NCI-H774 (cell line): ENCODE results near the gene CEBPE.

Source experiments
- DNase-seq: peaks from one replicate; lab custom pipeline; 2025; lab: John Stamatoyannopoulos, UW

CEBPE gene

DNA sequence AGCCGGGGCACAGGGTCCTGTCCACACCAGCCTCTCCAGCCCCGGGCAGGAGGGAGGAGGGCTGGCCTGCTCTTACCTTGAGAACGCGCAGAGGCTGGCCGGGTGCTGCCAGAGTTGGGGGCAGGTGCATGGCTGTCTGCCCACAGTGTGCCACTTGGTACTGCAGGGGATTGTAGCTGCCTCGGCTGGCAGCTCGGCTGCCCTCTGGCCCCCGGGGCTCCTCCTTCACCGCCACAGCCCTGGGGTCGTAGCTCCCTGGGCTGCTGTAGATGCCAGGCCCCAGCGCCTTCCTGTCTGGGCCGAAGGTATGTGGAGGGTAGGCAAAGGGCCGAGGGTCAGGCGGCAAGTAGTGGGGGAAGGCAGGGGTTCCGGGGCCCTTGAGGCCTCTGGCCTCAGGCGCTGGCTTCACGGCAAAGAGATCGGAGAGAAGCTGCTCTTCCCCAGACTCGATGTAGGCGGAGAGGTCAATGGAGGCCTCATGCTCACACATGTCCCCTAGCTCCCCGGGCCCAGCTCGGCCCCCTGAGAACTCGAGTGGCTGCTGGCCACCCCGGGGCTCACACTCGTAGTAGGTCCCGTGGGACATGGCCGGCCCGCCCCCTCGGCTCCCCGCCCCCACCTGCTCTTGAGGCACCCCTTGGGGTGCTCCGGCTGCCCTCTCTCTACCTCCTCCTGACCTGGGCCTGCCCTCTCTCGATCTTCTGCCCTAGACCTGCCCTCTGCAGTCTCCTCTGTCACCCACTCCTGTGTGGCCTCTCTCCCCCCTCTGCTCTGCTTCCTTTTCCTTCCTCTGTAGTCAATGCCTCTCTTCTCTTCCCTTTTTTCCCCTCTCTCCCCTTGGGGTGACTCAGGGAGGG lies at the start of gene CEBPE:
Gene CEBPE, minus strand, starts transcription at position 750 of the 857 bp plus-strand sequence. Its CDS starts 164 bp downstream, at position 586.
- DNase-seq: no peak

DNA sequence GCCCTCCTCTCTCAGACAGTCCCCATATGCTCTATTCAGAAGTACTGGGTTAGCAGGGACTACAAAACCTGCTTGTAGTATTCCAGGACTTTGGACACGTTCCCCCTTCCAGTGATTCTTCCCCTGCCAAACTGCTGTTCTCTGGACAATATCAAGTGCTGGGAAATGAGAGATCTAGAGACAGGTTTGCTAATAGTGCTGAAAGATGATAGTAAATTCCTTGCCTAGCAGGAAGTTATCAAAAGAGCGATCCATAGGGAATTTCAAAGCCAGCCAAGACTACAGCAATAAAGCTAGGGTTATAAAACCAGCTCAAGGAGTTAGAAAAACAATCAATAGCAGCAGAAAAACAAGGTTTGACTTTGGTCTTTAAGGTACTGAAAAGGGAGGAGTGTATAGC lies 49.2 kb upstream of the CEBPE start:
- no peak for DNase-seq

DNA sequence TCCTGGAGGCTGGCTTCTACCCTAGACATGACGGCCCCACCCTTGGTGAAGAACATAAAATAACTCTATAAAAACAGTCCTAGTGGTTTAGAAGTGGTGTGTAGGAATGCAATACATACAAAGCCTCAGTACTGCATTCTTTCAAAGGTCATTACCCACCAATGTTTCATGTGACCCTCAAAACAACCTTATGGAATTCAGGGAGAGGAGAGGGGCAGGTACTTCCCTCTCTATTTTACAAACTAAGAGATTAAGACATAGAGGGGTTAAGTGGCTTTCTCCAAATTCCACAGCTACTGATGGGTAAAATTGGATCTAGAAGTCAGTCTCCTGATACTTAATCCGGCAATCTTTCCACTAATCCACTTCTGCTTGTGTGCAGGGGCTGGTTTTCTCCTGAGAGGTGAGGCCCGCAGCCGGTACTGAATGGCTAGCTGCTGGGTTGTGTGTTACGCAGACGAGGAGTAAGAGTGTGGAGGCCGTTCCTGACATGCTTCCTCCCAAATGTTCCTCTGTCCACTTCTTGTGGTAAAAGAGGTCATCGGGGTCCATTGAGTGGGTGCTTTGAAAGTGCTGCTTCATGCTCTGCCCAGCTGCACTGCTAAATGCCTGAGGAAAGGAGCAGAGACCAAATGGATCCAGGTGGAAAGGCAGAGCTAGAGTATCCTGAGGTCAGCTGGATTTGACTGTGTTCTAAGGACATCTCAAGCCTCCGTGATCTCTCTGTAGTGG lies 48.2 kb upstream of the CEBPE start:
- no peak for DNase-seq

DNA sequence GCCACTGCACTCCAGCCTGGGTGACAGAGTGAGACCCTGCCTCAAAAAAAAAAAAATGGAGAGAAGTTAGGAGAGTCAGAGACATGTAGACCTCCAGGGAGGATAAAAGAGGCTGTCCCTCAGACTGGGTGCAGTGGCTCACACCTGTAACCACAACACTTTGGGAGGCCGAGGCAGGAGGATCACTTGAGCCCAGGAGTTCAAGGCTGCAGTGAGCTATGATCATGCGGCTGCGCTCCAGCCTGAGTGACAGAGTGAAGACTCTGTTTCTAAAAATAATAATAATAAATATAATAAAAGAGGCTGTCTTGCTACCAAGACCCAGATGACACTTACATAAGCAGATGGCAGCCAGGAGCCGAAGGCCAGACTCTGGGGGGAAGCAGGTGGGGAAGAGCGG lies 45.9 kb upstream of the CEBPE start:
- DNase-seq: no peak

- DNase-seq: no peak
Measured at GRCh38 chr14:23164250-23164649, 45.2 kb upstream of the CEBPE start.

DNA sequence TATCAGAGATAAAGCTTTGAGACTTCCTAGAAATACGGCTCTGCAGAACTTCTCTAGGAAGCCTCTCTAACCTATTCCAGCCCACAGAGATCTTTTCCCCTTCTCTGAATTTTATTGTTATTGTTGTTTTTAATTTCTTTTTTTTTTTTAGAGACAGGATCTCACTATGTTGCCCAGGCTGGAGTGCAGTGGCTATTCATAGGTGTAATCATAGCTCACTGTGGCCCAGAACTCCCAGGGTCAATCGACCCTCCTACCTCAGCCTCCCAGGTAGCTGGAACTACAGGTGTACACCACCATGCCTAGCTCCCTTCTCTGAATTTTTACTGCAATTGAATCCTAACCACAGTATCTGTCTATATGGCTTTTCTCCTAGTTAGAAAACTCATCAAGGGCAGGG lies 44.8 kb upstream of the CEBPE start:
- DNase-seq: no peak

- no peak for DNase-seq
Measured at GRCh38 chr14:23162800-23163199, 43.7 kb upstream of the CEBPE start.

- DNase-seq: no peak
Measured at GRCh38 chr14:23162005-23162404, 43.0 kb upstream of the CEBPE start.

GRCh38 chr14:23160924-23161522 lies 42.0 kb upstream of the CEBPE start:
- no peak for DNase-seq

DNA sequence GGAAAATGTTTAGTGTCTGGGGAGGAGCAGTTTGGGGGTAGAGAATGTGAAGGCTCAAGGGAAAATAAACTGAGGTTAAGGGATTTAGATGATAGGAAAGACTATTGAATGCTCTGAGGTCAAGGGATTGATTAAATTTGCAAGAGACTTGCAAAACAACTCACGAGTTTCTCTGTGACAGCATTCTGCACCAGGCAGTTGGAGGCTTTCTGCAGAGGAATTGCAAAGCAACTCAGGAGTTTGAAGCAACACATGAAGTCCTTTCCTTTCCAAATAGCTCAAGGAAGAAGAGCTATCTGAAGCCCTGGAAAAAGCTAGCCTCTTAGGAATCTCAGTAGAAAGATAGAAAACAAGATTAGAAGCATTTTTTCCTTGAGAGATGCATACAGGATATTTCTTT lies 40.5 kb upstream of the CEBPE start:
- no peak for DNase-seq

GRCh38 chr14:23158779-23159178 lies 39.7 kb upstream of the CEBPE start:
- no peak for DNase-seq

DNA sequence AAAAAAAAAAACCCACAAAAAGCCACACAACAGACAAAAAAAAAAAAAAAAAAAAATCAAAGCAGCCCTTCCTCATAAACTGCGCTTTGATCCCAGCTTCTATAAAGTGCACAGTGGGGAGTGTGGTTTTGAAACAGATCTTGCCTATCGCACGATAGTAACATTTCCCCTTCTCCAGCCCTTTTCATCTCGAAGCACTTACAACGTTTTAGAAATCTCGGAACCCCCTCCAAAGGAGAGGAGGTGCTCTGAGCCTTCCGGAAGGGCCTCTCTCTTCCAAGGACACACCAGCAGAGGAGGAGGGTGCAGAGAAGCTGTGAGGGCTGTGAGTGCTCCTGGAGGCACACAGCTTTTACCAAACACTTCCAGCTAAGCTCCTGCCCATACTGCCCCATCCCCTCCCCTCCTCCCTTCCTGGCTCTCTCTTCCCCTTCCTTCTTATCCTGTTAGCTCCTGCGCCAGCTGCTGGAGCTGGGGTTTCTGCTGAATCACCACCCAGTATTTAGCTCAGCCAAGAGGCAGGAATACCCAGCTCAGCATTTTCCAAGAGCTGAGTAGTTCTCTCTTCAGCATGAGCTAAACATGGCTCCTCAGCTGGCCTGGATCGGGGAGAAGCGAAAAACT lies 36.0 kb upstream of the CEBPE start:
- DNase-seq: no peak

- no peak for DNase-seq
Measured at GRCh38 chr14:23153851-23154796, 35.1 kb upstream of the CEBPE start.

GRCh38 chr14:23151342-23151741 lies 32.3 kb upstream of the CEBPE start:
- DNase-seq: no peak

- no peak for DNase-seq
Measured at GRCh38 chr14:23149745-23150144, 30.7 kb upstream of the CEBPE start.

DNA sequence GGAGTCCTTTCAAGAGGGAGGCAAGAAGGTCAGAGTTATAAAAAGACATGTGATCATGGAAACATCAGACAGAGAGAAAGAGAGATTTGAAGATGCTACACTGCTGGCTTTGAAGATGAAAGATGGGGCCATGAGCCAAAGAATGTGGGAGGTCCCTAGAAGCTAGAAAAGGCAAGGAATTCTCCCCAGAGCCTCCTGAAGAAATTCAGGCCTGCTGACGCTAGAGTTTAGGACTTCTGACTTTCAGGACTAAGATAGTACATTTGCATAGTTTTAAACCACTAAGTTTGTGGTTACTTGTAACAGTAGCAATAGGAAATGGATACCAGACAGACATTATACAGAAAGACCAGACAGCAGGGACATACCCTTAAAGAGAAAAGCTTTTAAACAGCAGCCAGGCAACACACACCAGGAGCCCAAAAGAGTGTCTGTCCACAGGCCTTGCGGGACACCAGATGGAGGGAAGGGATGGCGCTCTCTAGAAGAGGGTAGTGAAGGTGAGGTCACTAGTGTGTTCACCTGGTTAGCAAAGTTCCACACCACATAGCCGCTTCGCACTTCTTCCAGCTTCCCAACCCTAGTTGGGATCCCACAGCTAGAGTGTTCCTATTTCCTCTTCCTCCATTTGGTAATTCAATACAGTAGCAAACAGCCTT lies 29.7 kb upstream of the CEBPE start:
- no peak for DNase-seq

DNA sequence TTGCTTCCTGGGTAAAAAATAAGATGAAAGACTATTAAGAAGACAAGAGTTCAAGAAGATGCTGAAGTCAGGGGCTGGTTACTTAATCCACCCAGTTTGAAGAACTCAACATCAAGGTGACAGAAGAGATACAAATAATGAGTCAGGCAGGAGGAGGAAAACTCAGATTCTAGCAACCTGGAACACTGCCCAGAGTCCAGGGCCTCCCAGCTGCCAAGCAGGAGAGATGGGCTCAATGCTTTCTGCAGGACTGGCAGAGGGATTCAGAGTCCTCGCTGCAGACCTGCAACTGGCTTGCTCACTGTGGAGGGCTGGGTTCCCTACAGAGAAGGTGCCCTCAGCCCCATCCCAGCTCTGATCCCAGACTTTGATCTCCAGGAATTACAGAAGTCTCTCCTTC lies 28.6 kb upstream of the CEBPE start:
- no peak for DNase-seq

DNA sequence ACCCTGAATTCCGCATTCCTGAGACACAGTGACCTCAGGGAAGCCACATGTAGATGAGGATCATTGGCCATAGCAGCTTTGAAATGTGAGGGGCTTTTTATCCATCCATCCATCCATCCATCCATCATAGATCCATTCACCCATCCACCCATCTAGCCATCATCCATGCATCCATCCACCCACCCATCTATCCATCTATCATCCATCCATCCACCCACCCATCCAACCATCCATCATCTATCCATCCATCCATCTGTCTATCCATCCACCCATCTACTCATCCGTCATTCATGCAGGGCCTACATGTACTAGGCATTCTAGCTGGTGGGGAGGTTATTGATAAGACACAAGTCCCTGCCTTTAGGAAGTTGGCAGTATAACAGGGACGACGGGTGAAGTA lies 27.9 kb upstream of the CEBPE start:
- DNase-seq: no peak

DNA sequence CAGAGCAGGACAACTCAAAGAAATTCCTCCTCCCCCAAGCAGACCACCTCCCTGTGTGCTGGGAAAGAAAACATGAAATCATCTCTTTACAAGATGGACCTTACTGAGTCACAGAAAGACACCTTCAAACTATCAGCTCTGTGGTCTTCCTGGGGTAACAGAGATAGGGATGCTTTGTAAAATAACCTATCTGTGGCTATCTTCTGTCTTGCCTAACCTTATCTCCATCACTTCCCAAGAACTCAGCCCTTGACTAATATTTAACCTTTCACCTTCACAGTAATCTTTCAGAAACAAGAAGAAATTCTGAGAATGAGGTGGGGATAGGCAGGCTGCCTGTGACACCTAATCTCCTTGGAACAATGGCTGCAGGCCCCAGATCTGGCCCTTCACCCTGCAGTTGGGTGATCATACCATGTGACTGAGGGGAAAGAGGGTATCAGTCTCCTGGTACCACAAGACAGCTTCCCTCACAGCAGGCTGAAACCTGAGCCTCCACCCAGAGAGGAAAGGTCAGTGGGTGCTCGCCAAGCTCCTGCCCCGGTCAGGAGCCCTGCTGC lies 27.4 kb upstream of the CEBPE start:
- no peak for DNase-seq

DNA sequence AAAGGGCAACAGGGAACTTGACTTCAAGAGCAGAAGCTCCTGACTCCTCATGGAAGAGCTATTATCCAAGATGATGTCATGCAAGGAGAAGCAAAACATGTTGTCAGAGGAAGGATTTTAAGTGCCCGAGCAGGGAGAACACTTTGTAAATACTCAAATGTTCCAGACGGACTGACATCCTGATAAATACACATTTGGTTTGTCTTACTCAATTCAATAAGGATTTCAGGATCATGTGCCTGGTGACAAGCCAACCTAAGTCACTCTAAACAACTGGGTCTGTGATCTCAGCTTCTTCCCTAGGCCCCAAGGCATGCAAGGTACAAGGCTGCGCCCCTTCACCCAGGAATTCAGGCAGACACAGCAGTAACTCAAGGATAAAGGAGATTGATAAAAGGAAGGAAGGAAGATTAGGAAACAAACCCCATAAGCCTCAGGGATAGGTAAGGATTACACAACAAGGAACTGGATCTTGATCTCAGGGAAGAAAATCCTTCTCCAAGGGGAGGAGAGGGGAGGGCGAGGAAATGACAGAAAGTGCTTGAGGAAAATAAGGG lies 26.8 kb upstream of the CEBPE start:
- DNase-seq: no peak
